ENCODE results near the gene OGFRL1. TPM values are rescaled to one million over a fixed set of nuclear protein-coding genes. Genes with fewer than 3 reads are reported as not detected.

OGFRL1 gene
- total RNA-seq = 6.8 TPM
- 10 to 100 TPM in 3 of 8 donors, 1 to 10 TPM in 5; 5.7 to 10.3 (median 8.7) TPM for polyA plus RNA-seq (ENCODE audit: insufficient read depth in 1 of 8, insufficient read length in 8 of 8, low replicate concordance in 1 of 8)
- long read RNA-seq, donor 1 = 0 reads
- long read RNA-seq, donor 2 = 0 reads
- long read RNA-seq, donor 3 = 0 reads
- long read RNA-seq, donor 4, full-length matches to known transcripts = 2 of 2 reads
- long read RNA-seq, donor 4, partial matches to known transcripts = 0 of 2 reads
- long read RNA-seq, donor 4, other reads (novel, unspliced or antisense) = 0 of 2 reads
- long read RNA-seq, donor 5, full-length matches to known transcripts = 5 of 5 reads
- long read RNA-seq, donor 5, partial matches to known transcripts = 0 of 5 reads
- long read RNA-seq, donor 5, other reads (novel, unspliced or antisense) = 0 of 5 reads
- long read RNA-seq, donor 6 = 0 reads
- long read RNA-seq, donor 7, full-length matches to known transcripts = 3 of 3 reads
- long read RNA-seq, donor 7, partial matches to known transcripts = 0 of 3 reads
- long read RNA-seq, donor 7, other reads (novel, unspliced or antisense) = 0 of 3 reads
- long read RNA-seq, donor 8 = 0 reads
- long read RNA-seq, donor 9, full-length matches to known transcripts = 1 of 1 reads
- long read RNA-seq, donor 9, partial matches to known transcripts = 0 of 1 reads
- long read RNA-seq, donor 9, other reads (novel, unspliced or antisense) = 0 of 1 reads
- long read RNA-seq, donor 10, full-length matches to known transcripts = 2 of 2 reads
- long read RNA-seq, donor 10, partial matches to known transcripts = 0 of 2 reads
- long read RNA-seq, donor 10, other reads (novel, unspliced or antisense) = 0 of 2 reads
- long read RNA-seq, donor 11, full-length matches to known transcripts = 1 of 1 reads
- long read RNA-seq, donor 11, partial matches to known transcripts = 0 of 1 reads
- long read RNA-seq, donor 11, other reads (novel, unspliced or antisense) = 0 of 1 reads

DNA sequence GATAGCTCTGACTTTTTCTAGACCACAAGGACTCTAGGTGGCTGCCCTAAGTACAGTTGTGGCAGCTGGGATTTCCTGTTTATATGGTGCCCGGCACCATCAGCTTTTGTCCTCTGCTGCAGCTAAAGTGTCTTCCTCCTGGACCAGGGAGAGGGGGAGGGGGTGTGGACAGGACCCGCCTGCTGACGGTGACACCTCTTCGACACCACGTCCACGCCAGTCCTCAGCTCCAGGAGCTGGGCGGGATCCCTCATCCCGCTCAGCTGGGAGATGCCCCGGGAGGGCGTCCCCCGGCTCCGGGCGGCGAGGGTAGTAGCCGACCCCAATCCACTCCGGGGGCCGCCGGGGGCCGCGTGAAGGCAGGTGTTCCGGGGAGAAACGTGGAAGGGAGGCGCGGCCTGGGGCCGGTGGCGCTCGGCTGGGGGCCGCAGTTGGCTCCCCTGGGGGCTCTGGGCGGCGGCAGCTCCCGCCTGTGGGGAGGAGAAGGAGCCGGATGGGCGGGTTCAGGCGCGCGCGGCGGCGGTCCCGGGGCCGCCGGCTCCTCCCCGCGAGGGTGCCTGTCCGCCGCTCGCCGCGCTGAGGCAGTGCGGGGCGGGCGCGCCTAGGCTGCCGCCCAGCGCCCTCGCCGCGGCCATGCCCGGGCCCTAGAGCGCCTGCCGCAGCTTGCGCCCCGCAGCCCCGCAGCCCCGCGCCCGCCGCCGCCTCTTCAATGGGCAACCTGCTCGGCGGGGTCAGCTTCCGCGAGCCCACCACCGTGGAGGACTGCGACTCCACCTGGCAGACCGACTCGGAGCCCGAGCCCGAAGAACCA lies at the start of gene OGFRL1:
Gene OGFRL1, plus strand, starts transcription at position 584 of the 811 bp plus-strand sequence. Its CDS starts 126 bp downstream, at position 710.
- Histone ChIP-seq H3K4me1 (ENCODE audit: control insufficient read depth, insufficient read depth, low read length) (peaks cover 8% of the 10 kb centered on the region), H3K9me3 (replicated peaks; ENCODE audit: control insufficient read depth, low read depth, low read length) (no peaks in the 10 kb centered on the region), H3K36me3 (ENCODE audit: control insufficient read depth, insufficient read depth, low read length) (no peaks in the 10 kb centered on the region), H3K27ac (ENCODE audit: low read length) (peak within 1 kb of the TSS; percentile 85), H3K4me3 (ENCODE audit: low read length) (peak within 1 kb of the TSS; percentile 60), H3K27me3 (ENCODE audit: control insufficient read depth, insufficient read depth, low read length) (no peaks in the 10 kb centered on the region)
- WGBS (ENCODE audit: insufficient coverage) = under 1% methylated on average over 74 of the region's 79 CpGs
- peak; percentile 85 for DNase-seq

DNA sequence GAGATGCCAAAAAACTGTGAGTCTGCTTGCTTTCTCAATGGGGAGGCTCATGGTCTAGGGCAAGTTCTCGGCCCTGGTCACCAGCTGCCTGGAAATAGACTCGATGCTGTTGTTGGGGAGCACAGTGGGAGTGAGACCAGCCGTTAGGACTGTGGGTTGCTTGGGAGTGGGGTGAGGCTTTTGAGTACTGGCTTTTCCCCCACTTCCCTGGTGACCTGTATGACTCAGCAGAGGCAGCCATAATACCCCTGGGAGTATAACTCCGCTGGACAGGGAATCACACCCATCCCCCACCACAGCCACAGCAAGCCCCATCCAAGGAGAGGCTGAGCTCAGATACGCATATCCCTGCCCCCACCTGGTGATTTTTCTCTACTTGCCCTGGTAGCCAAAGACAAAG lies 48.9 kb upstream of the OGFRL1 start:
- WGBS (ENCODE audit: insufficient coverage) = 88% methylated on average over 3 of the region's 5 CpGs
- no peak for DNase-seq
- Histone ChIP-seq H3K27me3 (ENCODE audit: control insufficient read depth, insufficient read depth, low read length) (no peaks in the 10 kb centered on the region), H3K36me3 (ENCODE audit: control insufficient read depth, insufficient read depth, low read length) (no peaks in the 10 kb centered on the region), H3K4me1 (ENCODE audit: control insufficient read depth, insufficient read depth, low read length) (peaks cover 3% of the 10 kb centered on the region), H3K27ac (ENCODE audit: low read length) (no peak overlapping the region), H3K9me3 (replicated peaks; ENCODE audit: control insufficient read depth, low read depth, low read length) (no peaks in the 10 kb centered on the region), H3K4me3 (ENCODE audit: low read length) (no peak overlapping the region)

DNA sequence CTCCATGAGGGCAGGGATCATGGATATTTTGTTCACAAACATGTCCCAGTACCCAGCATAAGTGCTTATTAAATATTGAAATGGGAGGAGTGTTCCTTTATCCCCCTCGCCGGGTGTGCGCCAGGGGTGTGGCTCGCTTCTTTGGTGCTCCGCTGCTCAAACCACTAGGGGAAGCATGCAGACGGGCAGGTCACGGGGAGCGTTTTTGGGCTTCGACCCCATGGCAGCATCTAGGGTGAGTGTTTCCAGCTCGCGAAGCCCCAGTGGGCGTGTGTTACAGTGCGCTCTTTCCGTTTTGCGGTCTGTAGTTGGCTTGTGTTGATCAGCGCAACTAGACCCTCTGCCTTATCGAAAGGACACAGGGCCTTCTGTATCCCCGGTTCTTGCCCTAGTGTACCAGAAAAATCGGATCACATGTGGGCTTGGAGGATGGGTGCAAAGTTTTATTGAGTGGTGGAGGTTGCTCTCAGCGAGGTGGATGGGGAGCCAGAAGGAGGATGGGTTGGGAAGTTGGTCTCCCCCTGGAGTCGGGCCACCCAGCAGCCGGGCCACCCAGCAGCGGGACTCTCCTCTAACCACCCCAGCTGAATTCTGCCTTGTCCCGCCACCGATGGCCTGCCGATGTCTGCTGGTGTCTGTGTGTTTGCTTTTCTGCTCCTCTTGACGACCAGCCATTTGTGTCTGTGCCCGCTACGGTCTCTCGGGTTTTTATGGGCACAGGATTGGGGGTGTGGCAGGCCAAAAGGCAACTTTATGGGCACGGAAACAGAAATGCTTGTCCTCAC lies 43.2 kb upstream of the OGFRL1 start:
- Histone ChIP-seq H3K27ac (ENCODE audit: low read length) (no peak overlapping the region), H3K4me3 (ENCODE audit: low read length) (no peak overlapping the region), H3K4me1 (ENCODE audit: control insufficient read depth, insufficient read depth, low read length) (no peaks in the 10 kb centered on the region), H3K36me3 (ENCODE audit: control insufficient read depth, insufficient read depth, low read length) (no peaks in the 10 kb centered on the region), H3K27me3 (ENCODE audit: control insufficient read depth, insufficient read depth, low read length) (no peaks in the 10 kb centered on the region), H3K9me3 (replicated peaks; ENCODE audit: control insufficient read depth, low read depth, low read length) (no peaks in the 10 kb centered on the region)
- no peak for DNase-seq
- 96% methylated on average over 22 of the region's 31 CpGs for WGBS (ENCODE audit: insufficient coverage)

DNA sequence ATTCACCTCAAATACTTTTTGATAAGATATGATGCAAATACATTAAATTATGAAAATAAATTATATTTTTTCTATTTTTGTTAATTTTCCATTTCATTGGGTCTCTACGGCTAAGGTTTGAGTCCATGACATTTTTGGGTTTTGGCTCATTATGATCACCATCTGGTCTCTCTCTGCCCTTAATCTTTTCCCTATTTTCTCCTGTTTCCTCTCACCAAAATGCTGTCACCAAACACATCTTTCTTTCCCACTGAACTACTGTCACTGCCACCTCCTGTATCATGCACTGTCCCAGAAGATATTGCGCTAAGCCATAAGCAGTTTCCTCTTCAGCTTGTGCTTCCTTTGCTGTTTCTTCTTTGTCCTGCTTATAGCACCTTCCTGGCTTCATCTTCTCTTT lies 42.0 kb upstream of the OGFRL1 start:
- Histone ChIP-seq H3K27me3 (ENCODE audit: control insufficient read depth, insufficient read depth, low read length) (no peaks in the 10 kb centered on the region), H3K36me3 (ENCODE audit: control insufficient read depth, insufficient read depth, low read length) (no peaks in the 10 kb centered on the region), H3K4me1 (ENCODE audit: control insufficient read depth, insufficient read depth, low read length) (no peaks in the 10 kb centered on the region), H3K27ac (ENCODE audit: low read length) (no peak overlapping the region), H3K9me3 (replicated peaks; ENCODE audit: control insufficient read depth, low read depth, low read length) (no peaks in the 10 kb centered on the region), H3K4me3 (ENCODE audit: low read length) (no peak overlapping the region)
- DNase-seq = no peak
- WGBS (ENCODE audit: insufficient coverage) = 73% methylated on average over 2 of the region's 2 CpGs

DNA sequence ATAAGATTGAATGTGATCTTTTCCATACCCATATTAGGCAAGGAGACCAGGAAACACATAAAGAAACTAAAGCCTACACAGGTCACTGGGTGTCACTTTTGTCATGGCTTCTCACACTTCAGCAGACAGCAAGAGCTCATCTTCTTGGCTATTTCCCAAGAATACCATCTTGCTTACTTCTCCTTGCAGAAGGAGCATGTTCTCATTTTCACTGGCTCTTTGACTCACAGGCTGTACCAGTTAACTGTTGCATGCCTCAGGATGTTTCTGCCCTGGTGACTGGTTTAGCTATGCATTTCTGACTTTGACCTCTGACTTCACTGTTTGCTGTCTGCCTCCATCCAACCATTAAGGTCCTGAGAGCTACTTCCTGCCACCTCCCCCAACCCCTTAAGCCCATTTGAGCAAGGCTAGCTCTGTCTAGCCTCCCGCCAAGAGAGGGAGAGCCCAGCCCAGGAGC lies 40.3 kb upstream of the OGFRL1 start:
- no peak overlapping the region for H3K4me3 ChIP-seq (ENCODE audit: low read length)
- DNase-seq = peak; percentile 80
- H3K27me3 ChIP-seq (ENCODE audit: control insufficient read depth, insufficient read depth, low read length) = no peaks in the 10 kb centered on the region
- no CpG with 5 or more reads among the region's 1 CpG for WGBS (ENCODE audit: insufficient coverage)
- H3K27ac ChIP-seq (ENCODE audit: low read length) = peak overlapping the region; percentile 10
- H3K36me3 ChIP-seq (ENCODE audit: control insufficient read depth, insufficient read depth, low read length) = no peaks in the 10 kb centered on the region
- H3K9me3 ChIP-seq (replicated peaks; ENCODE audit: control insufficient read depth, low read depth, low read length) = no peaks in the 10 kb centered on the region
- no peaks in the 10 kb centered on the region for H3K4me1 ChIP-seq (ENCODE audit: control insufficient read depth, insufficient read depth, low read length)

DNA sequence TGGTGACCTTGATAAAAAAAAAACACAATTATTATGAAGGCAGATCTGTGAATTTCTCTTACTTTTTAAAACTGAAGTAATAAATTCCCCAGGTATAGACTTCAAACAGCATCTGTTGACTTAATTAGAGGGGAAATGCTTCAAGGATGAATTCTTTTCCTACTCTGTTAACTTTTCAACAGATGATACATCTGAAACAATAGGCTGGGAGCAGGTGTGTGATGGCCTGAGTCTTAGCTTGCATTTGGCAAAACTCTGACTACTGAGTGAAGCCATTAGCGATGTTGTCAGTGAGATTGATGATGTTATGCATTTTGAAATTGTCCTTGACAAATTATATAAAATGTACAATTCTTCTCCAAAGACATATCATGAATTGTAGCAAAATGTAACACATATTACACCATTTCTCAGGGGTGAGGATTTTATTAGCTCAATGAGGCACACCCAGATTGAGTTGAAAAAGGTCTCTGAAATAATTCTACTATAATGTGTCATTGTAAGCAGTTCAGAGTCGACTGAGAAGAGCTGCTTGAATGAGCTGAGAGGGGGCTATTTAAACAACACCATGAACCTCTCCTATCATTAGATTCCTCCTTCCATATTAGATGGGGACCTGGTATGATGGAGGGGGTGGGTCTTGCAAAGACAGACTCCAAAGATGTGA lies 39.6 kb upstream of the OGFRL1 start:
- Histone ChIP-seq H3K27ac (ENCODE audit: low read length) (no peak overlapping the region), H3K4me1 (ENCODE audit: control insufficient read depth, insufficient read depth, low read length) (peaks cover 2% of the 10 kb centered on the region), H3K9me3 (replicated peaks; ENCODE audit: control insufficient read depth, low read depth, low read length) (no peaks in the 10 kb centered on the region), H3K36me3 (ENCODE audit: control insufficient read depth, insufficient read depth, low read length) (no peaks in the 10 kb centered on the region), H3K4me3 (ENCODE audit: low read length) (no peak overlapping the region), H3K27me3 (ENCODE audit: control insufficient read depth, insufficient read depth, low read length) (no peaks in the 10 kb centered on the region)
- no CpG with 5 or more reads among the region's 2 CpGs for WGBS (ENCODE audit: insufficient coverage)
- DNase-seq = no peak

DNA sequence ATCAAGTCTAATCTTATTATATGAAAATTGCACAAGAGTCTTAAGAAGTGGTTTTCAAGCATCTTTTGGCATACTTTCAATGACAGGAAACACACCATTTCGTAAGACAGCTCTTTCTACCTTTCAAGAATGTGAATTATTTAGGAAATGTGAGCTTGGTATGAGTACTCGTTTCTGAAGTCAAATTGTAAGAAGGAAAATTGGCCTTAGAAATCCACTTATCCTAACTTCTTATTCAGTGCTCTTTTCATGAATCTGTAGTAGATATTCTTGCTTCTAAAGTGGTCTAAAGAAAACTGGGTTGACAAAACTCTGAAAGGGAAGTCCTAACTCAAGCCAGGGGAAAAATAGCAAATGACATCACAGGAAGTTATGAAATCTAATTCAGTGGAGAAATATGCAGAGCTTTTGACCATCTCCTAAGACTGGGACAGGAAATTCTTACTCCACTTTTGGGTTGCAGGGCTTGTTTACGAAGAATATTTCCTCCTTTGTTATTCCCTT lies 38.5 kb upstream of the OGFRL1 start:
- peaks cover 4% of the 10 kb centered on the region for H3K4me1 ChIP-seq (ENCODE audit: control insufficient read depth, insufficient read depth, low read length)
- DNase-seq = peak; percentile 87
- H3K9me3 ChIP-seq (replicated peaks; ENCODE audit: control insufficient read depth, low read depth, low read length) = no peaks in the 10 kb centered on the region
- H3K36me3 ChIP-seq (ENCODE audit: control insufficient read depth, insufficient read depth, low read length) = no peaks in the 10 kb centered on the region
- no peaks in the 10 kb centered on the region for H3K27me3 ChIP-seq (ENCODE audit: control insufficient read depth, insufficient read depth, low read length)
- WGBS (ENCODE audit: insufficient coverage) = no CpG with 5 or more reads among the region's 3 CpGs
- peak overlapping the region; percentile 69 for H3K27ac ChIP-seq (ENCODE audit: low read length)
- no peak overlapping the region for H3K4me3 ChIP-seq (ENCODE audit: low read length)

DNA sequence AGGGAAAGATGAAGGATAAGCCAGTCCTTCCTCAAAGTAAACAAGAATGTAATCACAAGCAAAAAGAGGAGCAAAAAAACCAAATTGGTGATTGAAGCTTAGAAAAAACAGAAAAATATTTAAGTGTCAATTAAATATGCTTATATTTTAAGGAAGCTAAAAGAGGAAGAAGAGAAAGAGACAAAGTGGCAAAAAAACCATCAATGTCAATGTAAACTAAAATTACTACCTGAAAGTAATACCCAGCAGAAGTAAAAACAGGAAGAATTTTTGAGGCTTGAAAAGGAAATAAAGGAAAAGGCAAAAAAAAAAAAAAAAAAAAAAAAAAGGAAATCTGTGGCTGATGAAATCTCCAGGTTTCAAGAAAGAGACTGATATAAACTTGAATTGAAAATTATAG lies 36.2 kb upstream of the OGFRL1 start:
- peaks cover 4% of the 10 kb centered on the region for H3K4me1 ChIP-seq (ENCODE audit: control insufficient read depth, insufficient read depth, low read length)
- no peaks in the 10 kb centered on the region for H3K36me3 ChIP-seq (ENCODE audit: control insufficient read depth, insufficient read depth, low read length)
- H3K27me3 ChIP-seq (ENCODE audit: control insufficient read depth, insufficient read depth, low read length) = no peaks in the 10 kb centered on the region
- H3K4me3 ChIP-seq (ENCODE audit: low read length) = no peak overlapping the region
- no peaks in the 10 kb centered on the region for H3K9me3 ChIP-seq (replicated peaks; ENCODE audit: control insufficient read depth, low read depth, low read length)
- DNase-seq = peak; percentile 16
- H3K27ac ChIP-seq (ENCODE audit: low read length) = no peak overlapping the region

DNA sequence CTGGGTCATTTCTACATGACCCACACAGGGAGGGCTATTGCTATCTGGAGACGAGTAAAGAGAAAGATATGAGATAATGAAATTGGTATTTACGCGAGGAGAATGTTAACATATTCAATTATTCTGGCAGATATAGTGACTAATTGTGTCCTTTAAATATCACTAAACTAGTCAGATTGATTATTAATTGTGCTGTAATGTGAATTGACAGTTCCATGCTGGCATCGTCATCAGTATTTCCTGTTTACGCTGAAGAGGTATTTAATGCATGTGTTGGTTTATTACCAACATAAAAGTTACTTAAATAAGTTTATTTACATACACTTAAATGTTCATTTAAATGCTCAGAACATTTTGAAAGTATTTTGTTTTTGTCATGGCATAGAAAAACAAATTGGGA lies 35.7 kb upstream of the OGFRL1 start:
- no CpG with 5 or more reads among the region's 5 CpGs for WGBS (ENCODE audit: insufficient coverage)
- Histone ChIP-seq H3K4me3 (ENCODE audit: low read length) (no peak overlapping the region), H3K4me1 (ENCODE audit: control insufficient read depth, insufficient read depth, low read length) (peaks cover 4% of the 10 kb centered on the region), H3K27ac (ENCODE audit: low read length) (no peak overlapping the region), H3K9me3 (replicated peaks; ENCODE audit: control insufficient read depth, low read depth, low read length) (no peaks in the 10 kb centered on the region), H3K27me3 (ENCODE audit: control insufficient read depth, insufficient read depth, low read length) (no peaks in the 10 kb centered on the region), H3K36me3 (ENCODE audit: control insufficient read depth, insufficient read depth, low read length) (no peaks in the 10 kb centered on the region)
- no peak for DNase-seq

Measured in muscle of leg (tissue), 16 donors.